Hepatocyte (in vitro differentiated cells): ENCODE measurements around the gene ATR.
"Not testable (repeated sequence)": the region's sequence is repeated elsewhere in the genome, so short reads cannot be mapped to it uniquely, and the experiment has no call there.

ENCODE experiments used
- CTCF ChIP-seq: fragments of 200-600 bp; sonication (generic); IDR thresholded peaks from 2 replicates; pipeline ENCODE4 v1.5.1; 2016; ENCODE audit warnings: antibody characterized with exemption, mild to moderate bottlenecking; ENCODE audit not compliant: poor library complexity
- EZH2 ChIP-seq: fragments of 200-600 bp; sonication (generic); IDR thresholded peaks from 2 replicates; pipeline ENCODE4 v1.6.1; 2016; ENCODE audit warnings: antibody characterized with exemption, mild to moderate bottlenecking, borderline replicate concordance
- EZH2phosphoT487 ChIP-seq: fragments of 200-600 bp; sonication (generic); IDR thresholded peaks from one replicate; pipeline ENCODE4 v1.6.1; 2018; ENCODE audit warnings: antibody characterized with exemption, mild to moderate bottlenecking, low read depth, moderate library complexity; ENCODE audit not compliant: unreplicated experiment, severe bottlenecking

GRCh38 chr3:142569422-142569821 lies 9.1 kb downstream of the ATR start:
- not testable (repeated sequence) for TF ChIP-seq CTCF, EZH2, EZH2phosphoT487
